HG03575 (cell line): Measurements from ENCODE around the gene C17orf67.

Experiments used
- ATAC-seq: cut with Tn5 transposase; IDR thresholded peaks from one replicate; pipeline ENCODE4 v1.9.1; 2021; ENCODE audit not compliant: unreplicated experiment, insufficient number of reproducible peaks, low FRiP score; ENCODE audit errors: extremely low read depth

The C17orf67 gene

DNA sequence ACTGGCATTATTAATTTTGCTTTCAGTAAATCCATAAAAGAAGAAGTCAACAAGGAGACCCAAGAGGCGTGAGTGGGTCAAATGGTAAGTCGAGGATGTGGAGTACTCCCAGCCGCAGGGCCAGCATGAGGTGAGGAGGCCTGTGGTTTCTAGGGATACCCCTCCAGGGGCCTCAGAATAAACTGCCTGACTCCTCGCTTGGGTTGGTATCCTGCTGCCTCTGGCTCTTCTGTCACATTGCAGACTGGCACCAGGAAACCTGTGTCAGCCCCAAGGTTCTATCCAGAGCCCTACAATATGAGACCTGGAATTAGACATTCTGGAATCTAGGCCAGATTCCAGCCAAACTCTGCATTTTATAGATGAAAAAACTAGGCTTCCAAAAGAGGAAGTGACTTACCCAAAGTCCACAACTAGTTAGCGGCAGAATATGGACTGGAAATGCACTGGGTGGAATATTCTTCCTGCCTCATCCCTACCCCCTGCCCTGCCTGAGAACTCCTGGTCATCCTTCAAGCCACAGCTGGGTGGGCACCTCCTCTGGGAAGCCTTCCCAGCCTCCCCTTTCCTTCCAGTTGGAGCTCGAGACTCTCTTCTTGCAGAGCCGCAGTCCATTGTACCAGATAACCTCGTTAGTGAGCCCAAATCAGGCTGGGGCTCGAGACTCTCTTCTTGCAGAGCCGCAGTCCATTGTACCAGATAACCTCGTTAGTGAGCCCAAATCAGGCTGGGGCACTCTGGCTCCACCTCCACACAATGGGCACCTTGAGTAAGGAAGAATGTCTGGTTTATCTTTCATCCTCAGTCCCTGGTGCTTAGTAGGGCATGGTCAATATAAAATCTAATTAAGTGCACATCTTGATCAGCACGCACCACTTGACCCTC, 22.6 kb downstream of the C17orf67 start:
- ATAC-seq: no peak

DNA sequence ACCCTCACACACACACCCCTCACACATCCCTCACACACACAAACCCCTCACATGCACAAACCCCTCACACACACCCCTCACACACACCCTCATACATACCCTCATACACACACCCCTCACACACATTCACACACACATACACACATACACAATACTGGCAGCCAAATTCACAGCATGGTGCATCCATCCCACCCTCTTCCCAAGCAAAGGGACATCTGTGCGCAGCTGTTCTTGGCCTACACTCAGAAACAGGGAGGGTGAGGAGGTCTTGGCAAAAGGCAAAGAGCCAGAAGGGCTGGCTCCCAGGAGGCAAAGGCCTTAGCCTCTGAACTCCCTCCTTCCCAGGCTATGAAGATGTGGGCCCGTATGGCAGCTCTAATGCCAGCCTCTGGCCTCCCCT, 23.4 kb downstream of the C17orf67 start:
- ATAC-seq: no peak

DNA sequence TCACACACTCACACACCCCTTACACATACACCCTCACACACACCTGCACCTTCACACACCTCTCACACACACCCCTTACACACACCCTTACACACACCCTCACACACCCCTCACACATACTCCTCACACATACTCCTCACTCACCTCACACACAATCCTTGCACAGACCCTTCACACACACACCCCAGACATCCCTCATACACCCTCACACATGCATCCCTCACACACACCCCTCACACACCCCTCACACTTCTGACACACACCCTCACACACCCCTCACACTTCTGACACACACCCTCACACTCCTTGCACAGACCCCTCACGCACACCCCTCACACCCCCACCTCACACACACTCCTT, 23.9 kb downstream of the C17orf67 start:
- no peak for ATAC-seq

DNA sequence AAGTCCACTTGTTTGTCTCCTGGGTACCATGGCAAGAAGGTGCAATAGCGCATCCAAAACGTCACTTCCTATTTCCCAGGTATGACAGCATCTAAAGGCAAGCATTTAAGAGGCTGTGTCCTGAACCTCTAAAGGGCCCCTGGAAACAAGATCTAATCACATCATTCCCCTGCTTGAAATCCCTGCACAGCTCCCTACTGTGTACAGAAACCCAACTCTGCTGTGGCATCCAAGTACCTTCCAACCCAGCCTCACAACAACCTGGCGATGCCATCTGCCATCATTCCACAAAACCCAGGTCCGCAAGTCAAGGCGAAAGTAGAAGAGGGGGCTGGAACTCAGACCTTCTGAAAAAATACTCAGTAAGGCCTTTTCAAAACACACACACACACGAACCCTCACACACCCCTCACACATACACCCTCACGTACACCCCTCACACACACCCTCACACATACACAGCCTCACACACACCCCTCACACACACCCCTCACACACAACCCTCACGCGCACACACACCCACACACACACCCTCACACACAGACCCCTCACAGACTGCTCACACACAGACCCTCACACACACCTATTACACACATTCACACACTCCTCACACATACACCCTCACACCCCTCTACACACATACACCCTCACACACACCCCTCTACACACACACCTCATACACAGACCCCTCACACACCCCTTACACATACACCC, 24.5 kb downstream of the C17orf67 start:
- ATAC-seq: no peak

DNA sequence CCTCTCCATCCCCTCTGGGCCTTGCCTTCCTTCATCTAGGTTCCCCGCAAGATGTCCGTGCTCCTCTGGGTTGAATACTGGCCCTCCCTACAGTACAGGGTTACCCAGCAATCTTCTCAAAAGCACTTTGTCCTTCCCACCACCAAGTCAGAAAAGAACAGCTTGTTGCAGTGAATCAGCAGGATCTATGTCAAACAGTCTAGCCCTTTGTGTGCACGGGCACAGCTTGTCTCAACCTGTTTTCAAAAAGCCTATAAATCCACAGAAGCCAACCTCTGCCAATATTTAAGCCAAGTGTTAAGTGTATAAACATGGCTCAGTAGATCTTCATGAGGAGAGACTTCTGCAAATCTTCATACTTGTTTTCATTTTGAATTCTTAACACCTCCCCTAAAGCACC, 25.2 kb downstream of the C17orf67 start:
- no peak for ATAC-seq

DNA sequence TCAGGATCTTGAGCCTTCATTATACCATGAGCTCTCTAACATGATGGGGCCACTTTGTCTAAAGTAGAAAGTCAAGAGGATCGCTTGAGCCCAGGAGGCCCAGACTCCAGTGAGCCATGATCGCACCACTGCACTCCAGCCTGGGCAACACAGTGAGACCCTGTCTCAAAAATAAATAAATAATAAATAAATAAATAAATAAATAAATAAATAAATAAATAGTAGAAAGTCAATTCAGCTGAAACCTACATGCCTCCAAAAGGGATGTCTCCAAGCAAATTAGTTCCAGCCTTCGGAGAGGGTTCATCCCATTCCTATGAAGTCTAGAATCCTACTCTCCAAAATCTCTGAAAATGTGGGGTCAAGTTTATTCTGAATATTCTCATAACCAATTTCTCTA, 26.0 kb downstream of the C17orf67 start:
- ATAC-seq: no peak

DNA sequence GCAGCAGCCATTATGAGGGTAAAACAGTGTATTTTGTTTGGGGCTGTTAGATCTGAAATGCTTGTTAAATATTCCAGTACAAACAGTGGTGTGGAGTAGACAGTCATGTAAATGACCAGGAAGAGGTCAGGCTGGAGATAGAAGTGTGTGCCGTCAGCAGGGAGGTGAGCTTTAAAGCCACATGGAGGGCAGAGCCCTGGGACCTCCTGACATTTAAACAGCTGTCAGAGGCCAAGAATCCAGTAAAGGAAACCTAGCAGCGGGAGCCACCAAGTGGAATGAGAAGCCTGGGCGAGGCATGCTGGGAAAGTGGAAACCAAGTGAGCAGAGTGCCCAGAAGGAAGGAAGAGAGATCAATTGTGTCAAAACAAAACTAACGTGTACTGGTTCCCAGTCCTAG, 26.8 kb downstream of the C17orf67 start:
- ATAC-seq: no peak

DNA sequence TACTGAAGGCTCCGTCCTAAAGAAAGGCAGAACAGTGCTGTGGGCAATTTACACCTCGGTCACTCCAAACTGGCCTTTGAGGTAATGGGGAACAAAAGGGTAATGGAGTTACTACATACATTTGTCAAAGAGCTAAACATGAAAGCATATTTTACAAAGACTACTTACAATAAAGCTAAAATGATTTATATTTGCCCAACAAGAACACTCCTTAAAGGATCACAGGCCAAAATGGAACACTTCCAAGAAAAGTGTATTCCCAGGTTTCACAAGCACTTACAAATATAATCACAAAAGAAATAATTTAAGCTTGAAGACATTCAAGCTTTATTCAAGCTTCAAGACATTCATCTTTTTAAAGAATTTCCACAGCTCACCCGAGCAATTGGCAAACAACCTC, 29.3 kb downstream of the C17orf67 start:
- ATAC-seq: no peak

DNA sequence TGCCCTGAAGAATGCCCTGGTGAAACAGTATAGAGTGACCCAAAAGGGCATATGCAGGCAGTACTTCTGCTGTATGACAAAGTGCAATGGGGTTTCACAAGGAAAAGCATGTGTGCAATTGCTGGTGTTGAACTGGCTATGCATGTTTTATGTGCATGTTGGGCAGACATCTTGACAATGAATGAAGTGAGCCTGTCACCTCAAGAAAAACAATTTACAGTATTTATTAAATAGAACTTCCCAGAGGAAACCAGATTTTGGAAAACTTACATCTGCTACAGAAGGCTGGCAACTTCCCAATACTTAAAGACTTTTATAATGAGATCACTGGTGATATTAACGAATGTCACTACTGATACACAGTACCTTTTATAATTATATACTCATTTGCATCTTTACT, 30.6 kb downstream of the C17orf67 start:
- no peak for ATAC-seq

DNA sequence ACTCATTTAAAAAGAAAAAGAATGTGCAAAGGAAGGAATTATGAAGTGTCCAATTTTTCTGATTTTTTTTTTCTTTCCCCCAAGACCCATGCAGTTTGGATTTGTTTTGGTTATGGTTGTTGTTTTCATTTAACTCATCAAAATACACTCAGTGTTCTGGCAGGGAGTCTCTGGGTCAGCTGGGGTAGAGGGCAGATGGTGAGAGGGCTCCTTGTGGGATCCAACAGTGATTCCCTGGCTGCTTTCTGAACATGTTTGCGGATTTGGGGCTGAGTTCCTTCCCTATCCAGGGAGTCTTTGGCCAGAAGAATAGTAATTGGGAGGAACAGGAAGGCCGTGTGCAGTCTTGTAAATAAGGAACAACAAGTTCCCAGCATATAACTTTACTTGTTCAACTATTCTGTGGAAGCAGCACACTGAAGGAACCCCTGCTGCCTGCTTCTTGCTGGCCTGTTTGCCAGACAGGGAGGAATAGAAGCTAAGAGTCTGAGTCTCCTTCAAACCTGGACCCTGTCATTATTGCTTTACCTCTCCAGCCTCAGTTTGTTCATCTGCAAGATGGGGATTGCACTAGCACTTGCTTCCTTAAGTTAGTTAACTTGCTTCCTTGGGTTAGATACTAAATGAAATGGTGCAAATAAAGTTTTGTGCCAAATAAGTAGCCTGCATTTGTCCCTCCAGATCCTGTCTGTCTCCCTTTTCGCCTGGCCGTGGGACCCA, 32.1 kb downstream of the C17orf67 start:
- ATAC-seq: no peak

DNA sequence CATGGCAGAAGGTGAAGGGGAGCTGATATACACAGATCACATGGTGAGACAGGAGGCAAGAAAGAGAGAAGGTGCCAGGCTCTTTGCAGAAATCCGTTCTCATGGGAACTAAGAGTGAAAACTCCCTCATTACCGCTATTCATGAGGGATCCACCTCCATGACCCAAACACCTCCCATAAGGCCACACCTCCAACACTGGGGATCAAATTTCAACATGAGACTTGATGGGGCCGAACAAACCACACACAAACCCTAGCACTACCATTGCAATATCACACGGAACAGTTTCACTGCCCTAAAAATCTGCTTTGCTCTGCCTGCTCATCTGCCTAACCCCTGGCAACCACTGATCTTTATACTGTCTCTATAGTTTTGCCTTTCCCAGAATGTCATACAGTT, 34.8 kb downstream of the C17orf67 start:
- no peak for ATAC-seq

DNA sequence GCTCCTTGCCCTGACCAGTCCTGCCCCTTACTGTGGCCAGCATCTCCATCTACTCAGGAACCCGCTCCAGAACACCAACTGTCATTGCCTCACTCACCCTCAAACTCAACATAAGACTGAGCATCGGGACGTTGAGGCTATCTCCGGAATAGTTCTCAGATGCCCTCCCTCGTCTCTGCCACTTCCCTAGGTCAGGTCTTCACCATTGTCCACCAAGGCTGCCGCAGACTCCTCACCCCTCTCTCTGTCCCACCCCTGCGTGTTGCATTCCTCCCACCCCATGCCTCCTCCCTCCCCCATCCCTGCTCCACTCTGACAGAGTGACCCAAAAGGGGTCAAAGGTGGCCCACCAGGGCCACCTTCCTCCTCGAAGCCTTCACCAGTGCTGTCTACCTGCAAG, 37.2 kb downstream of the C17orf67 start:
- no peak for ATAC-seq

DNA sequence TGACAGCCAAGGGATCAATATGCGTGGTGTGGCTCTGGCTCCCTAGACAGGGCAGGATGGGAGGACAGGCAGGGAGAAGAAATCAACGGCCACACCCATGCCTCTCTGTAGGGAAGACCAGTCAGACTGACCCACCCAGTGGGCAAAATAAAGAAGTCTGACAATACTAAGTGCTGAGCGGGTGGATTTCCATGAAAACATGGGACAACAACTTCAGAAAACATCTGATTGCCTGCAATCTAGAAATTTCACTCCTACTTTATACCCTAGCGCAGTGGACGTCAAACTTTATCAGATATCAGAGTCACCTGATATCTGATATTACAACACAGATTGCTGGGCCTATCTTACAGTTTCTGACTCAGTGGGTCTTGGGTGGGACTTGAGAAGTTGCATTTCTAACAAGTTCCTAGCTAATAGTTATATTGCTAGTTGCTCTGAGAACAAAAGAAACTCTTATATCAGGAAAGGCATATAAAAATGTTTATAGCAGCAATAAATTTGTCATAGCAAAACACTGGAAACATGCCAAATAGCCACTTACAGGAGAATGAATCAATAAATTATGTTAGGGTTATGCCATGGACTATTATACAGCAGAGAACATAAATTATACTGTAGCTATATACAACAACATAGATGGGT, 38.4 kb downstream of the C17orf67 start:
- ATAC-seq: no peak

DNA sequence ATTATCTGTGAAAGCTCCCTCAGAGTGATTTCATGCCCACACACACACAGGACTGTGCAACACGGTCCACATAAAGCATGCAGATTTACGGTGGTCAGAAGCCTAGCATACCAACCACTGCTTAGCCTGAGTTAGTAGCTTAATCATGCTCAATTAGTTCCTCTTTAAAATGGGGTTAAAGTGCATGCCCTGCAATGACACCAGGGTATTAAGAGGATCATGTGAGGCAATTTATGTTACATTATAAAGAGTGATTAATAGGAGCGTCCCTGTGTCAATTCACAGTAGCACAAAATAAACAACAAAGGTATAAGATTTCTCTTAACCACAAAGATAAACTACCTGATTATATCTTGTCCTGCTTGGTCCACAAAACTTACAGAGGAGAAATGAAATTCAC, 39.8 kb downstream of the C17orf67 start:
- no peak for ATAC-seq

DNA sequence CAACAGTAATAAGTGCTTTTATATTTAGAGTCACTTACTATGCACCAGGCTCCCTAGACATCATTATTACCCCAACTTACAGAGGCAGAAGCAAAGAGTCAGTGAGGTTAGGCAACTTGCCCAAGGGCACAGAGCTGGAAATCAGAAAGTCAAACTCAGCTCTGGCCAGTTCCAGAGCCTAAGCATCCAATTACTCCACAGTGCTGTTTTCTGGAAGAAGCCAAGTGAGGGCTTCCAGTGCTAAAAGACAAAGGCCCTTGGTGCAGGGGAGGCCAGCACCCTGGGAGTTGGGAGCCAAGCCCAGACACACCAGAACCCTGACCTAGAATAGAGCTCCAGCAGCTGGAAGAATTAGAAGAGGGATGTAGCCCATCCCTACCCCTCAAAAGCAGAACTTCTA, 40.2 kb downstream of the C17orf67 start:
- ATAC-seq: no peak

DNA sequence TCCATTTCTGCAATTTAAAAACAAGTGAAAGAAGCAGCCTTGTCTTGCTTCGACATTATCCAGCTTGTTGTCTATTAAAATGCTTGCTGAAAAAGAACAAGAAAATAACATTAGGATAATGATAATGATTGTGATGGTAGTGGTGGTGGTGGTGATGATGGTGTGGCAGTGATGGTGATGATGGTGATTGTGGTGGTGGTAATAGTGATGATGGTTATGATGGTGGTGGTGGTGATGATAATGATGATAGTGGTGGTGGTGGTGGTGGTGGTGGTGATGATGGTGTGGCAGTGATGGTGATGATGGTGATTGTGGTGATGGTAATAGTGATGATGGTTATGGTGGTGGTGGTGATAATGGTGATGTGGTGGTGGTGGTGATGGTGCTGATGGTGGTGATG, 41.5 kb downstream of the C17orf67 start:
- ATAC-seq: no peak

DNA sequence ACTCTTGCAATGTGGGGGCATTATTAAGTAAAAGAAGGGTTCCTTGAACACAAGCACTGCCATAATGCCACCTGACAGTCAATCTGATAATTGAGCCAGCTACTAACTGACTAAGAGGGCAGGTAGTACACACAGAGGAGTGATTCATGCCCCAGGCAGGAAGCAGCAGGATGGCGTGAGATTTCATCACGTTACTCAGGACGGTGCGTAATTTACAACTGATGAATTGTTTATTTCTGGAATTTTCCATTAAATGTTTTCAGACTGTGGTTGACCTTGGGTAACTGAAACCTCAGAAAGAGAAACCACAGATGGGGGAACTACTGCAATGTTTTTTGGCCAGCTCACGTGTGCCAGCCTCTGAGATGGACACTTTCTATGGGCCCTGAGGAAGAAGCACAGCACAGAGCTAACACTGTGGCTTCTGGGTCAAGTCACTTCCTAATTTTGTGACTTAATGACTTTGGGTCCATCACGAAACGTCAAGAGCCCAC, 46.7 kb downstream of the C17orf67 start:
- ATAC-seq: peak; percentile 63

DNA sequence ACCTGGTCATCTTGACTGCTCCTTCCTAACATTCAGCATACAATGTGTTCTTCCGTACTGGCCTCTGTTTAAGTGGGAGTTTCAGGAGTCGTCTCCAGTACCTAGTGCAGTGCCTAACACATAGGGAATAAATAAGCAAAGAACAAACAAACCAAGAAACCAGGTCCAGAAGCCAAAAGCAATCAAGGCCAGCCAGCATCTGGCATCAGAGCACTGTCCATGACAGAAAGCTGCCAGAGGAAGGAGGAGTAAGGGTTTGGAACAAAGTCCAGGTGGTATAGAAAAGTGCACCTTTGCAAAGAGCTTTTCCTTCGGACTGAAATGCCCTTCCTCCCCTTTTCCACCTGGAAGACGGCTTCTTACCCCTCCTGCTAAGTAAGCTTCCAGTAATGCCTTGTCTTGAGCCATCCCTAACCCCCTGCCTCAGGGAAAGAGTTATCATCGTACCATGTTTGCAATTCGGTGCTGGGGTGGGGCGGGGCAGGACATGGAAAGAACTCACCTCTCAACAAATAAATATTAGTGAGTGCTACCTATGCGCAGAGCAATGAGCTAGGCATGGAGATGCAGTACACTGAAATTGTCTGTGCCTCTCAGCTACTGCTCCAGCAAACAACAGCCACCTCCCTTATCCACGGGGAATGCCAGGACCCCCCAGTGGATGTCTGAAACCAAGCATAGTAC, 47.6 kb downstream of the C17orf67 start:
- ATAC-seq: no peak

DNA sequence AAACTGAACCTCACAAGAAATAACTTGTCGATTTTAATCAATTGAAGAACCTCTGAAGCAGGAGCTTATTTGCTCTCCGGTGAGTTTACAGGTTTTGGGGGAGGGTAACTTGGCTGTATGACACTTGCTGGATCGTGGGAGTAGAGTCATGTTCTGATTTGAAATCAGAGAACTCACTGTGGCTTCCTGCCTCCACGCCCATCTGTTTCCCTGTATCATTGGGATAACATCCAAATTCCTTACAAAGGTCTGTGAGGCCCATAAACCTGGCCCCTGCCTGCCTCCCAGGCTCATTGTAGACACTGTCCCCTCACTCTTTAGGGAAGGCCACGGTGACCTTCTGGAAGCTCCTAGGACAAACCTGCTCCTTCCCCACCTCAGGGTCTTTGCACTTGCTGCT, 48.3 kb downstream of the C17orf67 start:
- ATAC-seq: no peak
